Neutrophil (primary cell): ENCODE results near the gene GRPEL2.

Experiments
- H3K27ac ChIP-seq: fragments of 200-600 bp; sonication (generic); 2 replicates; pipeline ENCODE4 v1.5.1; 2016; ENCODE audit warnings: mild to moderate bottlenecking, moderate library complexity
- H3K27me3 ChIP-seq: fragments of 200-600 bp; sonication (generic); 2 replicates; pipeline ENCODE4 v1.6.0; 2016; ENCODE audit warnings: mild to moderate bottlenecking
- H3K36me3 ChIP-seq: fragments of 200-600 bp; sonication (generic); 2 replicates; pipeline ENCODE4 v1.5.1; 2017
- H3K4me1 ChIP-seq, 2 experiments: fragments of 200-600 bp in 1 of 2; sonication (generic) in 1 of 2; 1 replicate in 1 of 2; 2 replicates in 1 of 2; pipeline versions ENCODE4 v1.5.1 to v1.6.1; 2013 to 2016; ENCODE audit warnings: low read depth in 1 of 2, low read length in 1 of 2, mild to moderate bottlenecking in 1 of 2, moderate library complexity in 1 of 2; ENCODE audit not compliant: control insufficient read depth in 1 of 2, insufficient read depth in 1 of 2
- H3K4me3 ChIP-seq, 2 experiments: fragments of 200-600 bp in 1 of 2; sonication (generic) in 1 of 2; 1 replicate in 1 of 2; 2 replicates in 1 of 2; pipeline ENCODE4 v1.5.1; 2013 to 2016; ENCODE audit warnings: low read depth in 1 of 2, low read length in 1 of 2, mild to moderate bottlenecking in 1 of 2, moderate library complexity in 1 of 2
- H3K9me3 ChIP-seq: fragments of 200-600 bp; sonication (generic); 2 replicates; pipeline ENCODE4 v1.5.1; 2016
- CTCF ChIP-seq: fragments of 200-600 bp; sonication (generic); IDR thresholded peaks from 2 replicates; pipeline ENCODE4 v1.5.1; 2016; ENCODE audit warnings: antibody characterized with exemption

Gene GRPEL2

GRCh38 chr5:149376711-149377447 is 31.6 kb downstream of the GRPEL2 start:
- no peaks in the 10 kb centered on the region for H3K27me3 ChIP-seq
- no peaks in the 10 kb centered on the region for H3K36me3 ChIP-seq
- H3K27ac ChIP-seq, result no peak overlapping the region
- no peaks in the 10 kb centered on the region for H3K9me3 ChIP-seq
- peaks cover 0 to 3% of the 10 kb centered on the region in 2 experiments for H3K4me1 ChIP-seq
- no peak overlapping the region for H3K4me3 ChIP-seq
- no peak for TF ChIP-seq CTCF

GRCh38 chr5:149378241-149378820 is 33.0 kb downstream of the GRPEL2 start:
- Histone ChIP-seq H3K27me3 (no peaks in the 10 kb centered on the region), H3K9me3 (no peaks in the 10 kb centered on the region), H3K4me3 (no peak overlapping the region), H3K36me3 (no peaks in the 10 kb centered on the region), H3K4me1 (peaks cover 0 to 5% of the 10 kb centered on the region in 2 experiments), H3K27ac (no peak overlapping the region)
- no peak for TF ChIP-seq CTCF

GRCh38 chr5:149379177-149379761 is 34.0 kb downstream of the GRPEL2 start, which contains the start of gene IL17B:
Gene IL17B (minus strand): TSS chr5:149379292. CDS start chr5:149379225, 67 bp downstream.
- H3K27me3 ChIP-seq, result no peaks in the 10 kb centered on the region
- peaks cover 0 to 5% of the 10 kb centered on the region in 2 experiments for H3K4me1 ChIP-seq
- H3K36me3 ChIP-seq, result no peaks in the 10 kb centered on the region
- no peak within 1 kb of the TSS for H3K4me3 ChIP-seq
- no peak for TF ChIP-seq CTCF
- no peak within 1 kb of the TSS for H3K27ac ChIP-seq
- H3K9me3 ChIP-seq, result no peaks in the 10 kb centered on the region

- Histone ChIP-seq H3K27me3 (no peaks in the 10 kb centered on the region), H3K27ac (no peak overlapping the region), H3K9me3 (no peaks in the 10 kb centered on the region), H3K36me3 (no peaks in the 10 kb centered on the region), H3K4me1 (peaks cover 0 to 5% of the 10 kb centered on the region in 2 experiments), H3K4me3 (no peak overlapping the region)
- TF ChIP-seq CTCF, result no peak
Measured at GRCh38 chr5:149379818-149380374, 34.6 kb downstream of the GRPEL2 start.

GRCh38 chr5:149380466-149381121 is 35.3 kb downstream of the GRPEL2 start:
- no peaks in the 10 kb centered on the region for H3K27me3 ChIP-seq
- H3K9me3 ChIP-seq, result no peaks in the 10 kb centered on the region
- no peak overlapping the region for H3K4me3 ChIP-seq
- no peak overlapping the region for H3K27ac ChIP-seq
- no peak for TF ChIP-seq CTCF
- H3K36me3 ChIP-seq, result no peaks in the 10 kb centered on the region
- H3K4me1 ChIP-seq, result peaks cover 0 to 5% of the 10 kb centered on the region in 2 experiments
